ENCODE results near the gene SORCS2.

The SORCS2 gene

DNA sequence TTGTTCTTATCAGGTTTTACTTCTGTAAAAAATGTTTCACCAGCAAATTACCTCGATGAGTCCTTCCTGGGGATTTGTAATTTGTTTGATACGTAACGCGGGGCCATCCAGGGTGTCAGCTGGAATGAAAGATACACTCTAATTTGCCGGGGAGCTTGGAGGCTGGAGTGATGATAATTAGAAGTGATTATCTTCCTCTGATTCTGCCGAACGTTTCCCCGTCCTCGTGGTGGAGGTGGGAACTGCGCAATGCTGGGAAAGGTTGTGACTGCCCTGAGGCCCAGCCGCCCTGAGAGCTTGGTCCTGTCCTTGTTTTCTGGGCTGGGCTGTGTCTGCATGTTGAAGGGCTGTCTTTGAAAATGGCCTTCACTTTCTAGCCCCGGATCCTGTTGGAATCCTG is 48.0 kb downstream of the SORCS2 start:
- 86% methylated on average over 12 of the region's 12 CpGs for WGBS
- no peak overlapping the region for H3K27ac ChIP-seq (ENCODE audit: low read depth, low read length)
- H3K27me3 ChIP-seq (ENCODE audit: insufficient read depth, low read length): no peaks in the 10 kb centered on the region
- no peak overlapping the region for H3K9ac ChIP-seq (ENCODE audit: low read depth, low read length)
- H3K36me3 ChIP-seq (ENCODE audit: insufficient read depth, low read length): no peaks in the 10 kb centered on the region
- no peaks in the 10 kb centered on the region for H3K9me3 ChIP-seq (ENCODE audit: insufficient read depth, low read depth, low read length)
- H3K4me1 ChIP-seq (ENCODE audit: insufficient read depth, low read length): no peaks in the 10 kb centered on the region
- no peak overlapping the region for H3K4me3 ChIP-seq (ENCODE audit: low read length)

DNA sequence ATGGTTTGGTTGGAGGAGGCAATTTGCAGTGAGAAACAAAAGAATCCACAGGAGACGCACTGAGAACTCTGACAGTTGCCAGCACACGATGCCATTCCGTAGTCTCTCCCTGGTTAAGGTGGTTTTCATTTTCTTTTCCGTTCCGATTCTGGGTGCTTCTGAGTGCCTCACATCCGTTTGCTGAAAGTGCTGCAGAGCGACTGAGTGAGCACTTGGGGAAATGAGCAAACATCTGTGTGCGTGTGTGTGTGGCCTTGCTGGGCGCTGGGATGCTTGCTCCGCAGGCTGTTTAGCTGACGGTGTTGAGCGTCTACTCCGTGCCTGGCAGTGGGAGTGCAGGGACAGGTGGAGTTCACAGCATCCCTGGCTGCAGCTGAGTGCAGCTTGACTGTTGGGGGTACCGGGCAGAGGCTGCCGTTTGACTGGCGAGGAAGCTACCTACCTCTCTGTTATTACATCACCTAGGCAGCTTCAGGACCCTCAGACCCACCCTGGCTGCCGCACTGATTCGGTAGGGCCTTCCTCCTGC is 49.3 kb downstream of the SORCS2 start:
- no peak overlapping the region for H3K9ac ChIP-seq (ENCODE audit: low read depth, low read length)
- H3K36me3 ChIP-seq (ENCODE audit: insufficient read depth, low read length): no peaks in the 10 kb centered on the region
- H3K9me3 ChIP-seq (ENCODE audit: insufficient read depth, low read depth, low read length): no peaks in the 10 kb centered on the region
- no peak overlapping the region for H3K4me3 ChIP-seq (ENCODE audit: low read length)
- no peak overlapping the region for H3K27ac ChIP-seq (ENCODE audit: low read depth, low read length)
- WGBS: 94% methylated on average over 18 of the region's 18 CpGs
- H3K27me3 ChIP-seq (ENCODE audit: insufficient read depth, low read length): no peaks in the 10 kb centered on the region
- H3K4me1 ChIP-seq (ENCODE audit: insufficient read depth, low read length): no peaks in the 10 kb centered on the region

DNA sequence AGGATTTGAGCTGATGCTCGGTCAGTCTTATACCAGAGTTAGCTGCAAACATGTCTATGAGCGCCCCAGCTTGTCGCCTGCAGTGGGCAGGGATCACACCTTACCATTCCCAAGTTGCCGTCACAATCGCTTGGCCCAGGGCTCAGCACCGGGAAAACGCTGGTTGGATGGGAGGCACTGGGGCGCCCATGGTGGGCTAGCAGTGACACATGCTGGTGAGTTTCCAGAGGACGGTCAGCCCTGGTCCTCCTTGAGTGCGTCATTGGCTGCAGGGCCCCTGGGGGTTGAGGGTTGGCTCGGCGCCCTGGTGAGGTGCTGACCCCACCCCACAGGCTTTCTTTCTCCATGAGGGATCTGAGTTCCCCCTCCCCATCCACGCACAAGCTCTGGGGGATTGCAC is 50.4 kb downstream of the SORCS2 start:
- no peak overlapping the region for H3K27ac ChIP-seq (ENCODE audit: low read depth, low read length)
- no peak overlapping the region for H3K4me3 ChIP-seq (ENCODE audit: low read length)
- H3K9me3 ChIP-seq (ENCODE audit: insufficient read depth, low read depth, low read length): no peaks in the 10 kb centered on the region
- H3K27me3 ChIP-seq (ENCODE audit: insufficient read depth, low read length): no peaks in the 10 kb centered on the region
- H3K36me3 ChIP-seq (ENCODE audit: insufficient read depth, low read length): no peaks in the 10 kb centered on the region
- no peaks in the 10 kb centered on the region for H3K4me1 ChIP-seq (ENCODE audit: insufficient read depth, low read length)
- 90% methylated on average over 13 of the region's 13 CpGs for WGBS
- H3K9ac ChIP-seq (ENCODE audit: low read depth, low read length): no peak overlapping the region

DNA sequence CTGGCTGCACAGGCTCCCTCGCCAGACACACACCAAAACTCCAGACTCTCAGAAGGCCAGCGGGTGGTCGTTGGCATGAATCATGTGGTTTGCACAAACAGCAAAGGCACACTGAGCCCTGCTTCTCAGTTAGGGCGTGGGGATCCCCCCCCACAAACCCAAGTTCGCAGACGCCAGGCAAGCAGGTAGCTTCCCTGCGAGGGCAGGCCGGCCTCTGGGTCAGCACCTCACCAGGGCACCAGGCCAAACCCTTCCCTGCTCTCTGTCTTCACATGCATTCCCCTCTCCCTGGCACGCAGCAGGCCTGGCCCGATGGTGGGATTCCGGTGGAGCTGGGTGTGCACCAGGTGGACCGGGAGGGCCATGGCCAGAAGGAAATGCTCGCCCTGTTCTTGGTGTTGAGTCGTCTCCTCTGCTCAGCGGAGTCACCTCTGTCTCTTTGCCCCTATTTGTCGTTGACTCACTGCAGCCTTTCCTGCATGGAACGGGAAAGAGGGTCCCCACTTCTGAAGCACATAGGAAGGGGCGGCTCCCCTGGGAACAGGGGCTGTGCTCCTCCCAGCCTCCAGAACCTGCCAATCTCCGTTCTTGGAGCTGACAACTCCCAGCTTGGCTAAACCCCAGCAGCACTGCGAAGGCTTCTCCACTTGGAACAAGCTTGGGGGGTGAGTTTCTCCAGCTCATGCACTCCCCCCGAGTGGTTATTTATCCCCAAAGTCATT is 51.4 kb downstream of the SORCS2 start:
- Histone ChIP-seq H3K4me3 (ENCODE audit: low read length) (no peak overlapping the region), H3K4me1 (ENCODE audit: insufficient read depth, low read length) (no peaks in the 10 kb centered on the region), H3K27me3 (ENCODE audit: insufficient read depth, low read length) (no peaks in the 10 kb centered on the region), H3K9me3 (ENCODE audit: insufficient read depth, low read depth, low read length) (no peaks in the 10 kb centered on the region; the same call in 1 of the 2 replicates), H3K9ac (ENCODE audit: low read depth, low read length) (no peak overlapping the region), H3K27ac (ENCODE audit: low read depth, low read length) (no peak overlapping the region), H3K36me3 (ENCODE audit: insufficient read depth, low read length) (no peaks in the 10 kb centered on the region)
- 94% methylated on average over 21 of the region's 21 CpGs for WGBS

DNA sequence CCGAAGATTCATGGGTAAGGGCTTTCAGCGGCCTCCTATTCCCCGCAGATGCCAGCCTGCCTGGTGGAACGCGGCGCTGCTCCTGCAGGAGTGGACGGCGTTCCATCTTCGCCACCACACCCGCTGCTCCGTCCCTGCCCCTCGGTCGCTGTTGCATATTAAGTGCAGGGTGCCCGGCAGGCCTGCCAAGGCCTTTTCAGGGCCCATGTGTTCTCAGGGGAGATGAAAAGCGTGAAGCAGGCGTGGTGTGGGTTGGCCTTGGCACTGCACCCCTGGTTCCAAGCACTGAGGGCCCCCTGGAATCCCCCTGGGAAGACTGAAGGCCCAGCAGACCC is 52.0 kb downstream of the SORCS2 start:
- 92% methylated on average over 16 of the region's 16 CpGs for WGBS
- no peak overlapping the region for H3K4me3 ChIP-seq (ENCODE audit: low read length)
- no peaks in the 10 kb centered on the region; the same call in 1 of the 2 replicates for H3K9me3 ChIP-seq (ENCODE audit: insufficient read depth, low read depth, low read length)
- H3K36me3 ChIP-seq (ENCODE audit: insufficient read depth, low read length): no peaks in the 10 kb centered on the region
- no peaks in the 10 kb centered on the region for H3K27me3 ChIP-seq (ENCODE audit: insufficient read depth, low read length)
- no peak overlapping the region for H3K27ac ChIP-seq (ENCODE audit: low read depth, low read length)
- no peak overlapping the region for H3K9ac ChIP-seq (ENCODE audit: low read depth, low read length)
- H3K4me1 ChIP-seq (ENCODE audit: insufficient read depth, low read length): no peaks in the 10 kb centered on the region

DNA sequence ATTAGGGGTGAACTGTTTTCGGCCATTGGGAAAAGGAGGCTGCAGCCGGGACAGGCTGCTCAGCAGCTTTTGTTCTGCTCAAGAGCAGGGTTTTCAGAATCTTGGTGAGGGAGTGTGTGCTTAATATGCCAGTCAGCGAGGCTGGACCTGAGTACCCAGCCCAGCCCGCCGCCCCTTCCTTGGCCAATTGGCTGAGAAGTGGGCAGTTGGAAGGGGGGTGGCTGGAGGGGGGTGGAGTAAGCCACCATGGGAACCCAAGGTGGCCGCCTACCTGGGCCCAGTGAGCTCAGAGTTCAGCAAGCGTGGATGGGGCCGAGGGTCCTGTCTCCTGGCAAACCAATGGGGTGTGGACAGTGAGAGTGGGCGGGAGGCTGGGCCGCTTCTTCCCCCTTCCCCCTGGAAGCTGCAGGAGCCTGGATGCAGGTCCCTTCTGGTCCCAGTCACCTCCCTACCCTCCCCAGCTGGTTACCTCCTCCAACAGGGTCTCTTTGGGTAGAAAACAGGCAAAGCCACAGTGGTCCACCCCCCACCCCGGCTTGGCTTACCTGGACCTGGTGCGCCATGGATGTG is 52.5 kb downstream of the SORCS2 start:
- Histone ChIP-seq H3K9ac (ENCODE audit: low read depth, low read length) (no peak overlapping the region), H3K9me3 (ENCODE audit: insufficient read depth, low read depth, low read length) (no peaks in the 10 kb centered on the region; the same call in 1 of the 2 replicates), H3K4me3 (ENCODE audit: low read length) (no peak overlapping the region), H3K4me1 (ENCODE audit: insufficient read depth, low read length) (no peaks in the 10 kb centered on the region), H3K27me3 (ENCODE audit: insufficient read depth, low read length) (no peaks in the 10 kb centered on the region), H3K36me3 (ENCODE audit: insufficient read depth, low read length) (no peaks in the 10 kb centered on the region), H3K27ac (ENCODE audit: low read depth, low read length) (no peak overlapping the region)
- WGBS: 89% methylated on average over 12 of the region's 12 CpGs

DNA sequence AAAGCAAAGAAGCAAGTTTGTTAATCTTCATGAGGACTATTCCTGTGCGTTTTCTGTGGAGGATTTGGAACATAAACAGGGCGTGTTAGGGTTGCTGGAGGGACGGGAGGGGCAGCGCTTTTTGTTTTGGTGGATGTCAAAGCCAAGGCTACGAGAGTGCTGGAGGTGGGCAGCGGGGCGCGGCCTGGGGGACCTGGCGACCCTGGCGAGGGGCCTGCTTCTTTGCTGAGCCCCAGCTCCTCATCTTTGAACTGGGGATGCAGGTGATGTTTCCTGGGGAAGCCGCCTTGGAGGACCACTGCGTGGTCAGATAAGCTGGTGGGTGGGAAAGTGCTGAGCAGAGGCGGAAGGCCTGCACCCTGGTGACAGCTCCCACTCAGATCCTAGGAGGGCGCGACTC is 55.2 kb downstream of the SORCS2 start:
- Histone ChIP-seq H3K9me3 (ENCODE audit: insufficient read depth, low read depth, low read length) (no peaks in the 10 kb centered on the region; the same call in 1 of the 2 replicates), H3K27ac (ENCODE audit: low read depth, low read length) (no peak overlapping the region), H3K27me3 (ENCODE audit: insufficient read depth, low read length) (no peaks in the 10 kb centered on the region), H3K36me3 (ENCODE audit: insufficient read depth, low read length) (no peaks in the 10 kb centered on the region), H3K4me3 (ENCODE audit: low read length) (no peak overlapping the region), H3K4me1 (ENCODE audit: insufficient read depth, low read length) (no peaks in the 10 kb centered on the region), H3K9ac (ENCODE audit: low read depth, low read length) (no peak overlapping the region)
- 95% methylated on average over 14 of the region's 15 CpGs for WGBS

DNA sequence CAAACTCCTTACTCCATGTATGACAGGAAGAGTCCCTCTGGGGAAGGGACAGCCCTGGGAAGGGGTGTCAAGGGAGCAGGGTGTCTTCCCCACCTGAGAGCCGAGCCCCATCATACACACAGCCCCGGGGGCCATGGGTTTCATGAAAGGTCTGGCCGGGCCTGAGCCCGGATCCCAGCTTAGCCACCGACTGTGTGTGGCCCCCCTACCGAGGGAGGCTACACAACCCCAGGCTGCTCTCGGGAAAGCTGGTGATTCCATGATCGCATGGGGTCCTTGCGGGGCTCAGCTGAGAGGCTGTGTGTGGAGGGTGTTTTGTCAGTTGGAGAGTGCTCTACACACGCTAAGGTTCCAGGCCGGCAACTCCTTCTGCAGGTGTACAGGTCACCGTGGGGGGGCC is 55.6 kb downstream of the SORCS2 start:
- no peak overlapping the region for H3K9ac ChIP-seq (ENCODE audit: low read depth, low read length)
- 88% methylated on average over 12 of the region's 12 CpGs for WGBS
- no peaks in the 10 kb centered on the region for H3K27me3 ChIP-seq (ENCODE audit: insufficient read depth, low read length)
- H3K36me3 ChIP-seq (ENCODE audit: insufficient read depth, low read length): no peaks in the 10 kb centered on the region
- H3K27ac ChIP-seq (ENCODE audit: low read depth, low read length): no peak overlapping the region
- no peaks in the 10 kb centered on the region for H3K4me1 ChIP-seq (ENCODE audit: insufficient read depth, low read length)
- H3K4me3 ChIP-seq (ENCODE audit: low read length): no peak overlapping the region
- H3K9me3 ChIP-seq (ENCODE audit: insufficient read depth, low read depth, low read length): no peaks in the 10 kb centered on the region; the same call in 1 of the 2 replicates

DNA sequence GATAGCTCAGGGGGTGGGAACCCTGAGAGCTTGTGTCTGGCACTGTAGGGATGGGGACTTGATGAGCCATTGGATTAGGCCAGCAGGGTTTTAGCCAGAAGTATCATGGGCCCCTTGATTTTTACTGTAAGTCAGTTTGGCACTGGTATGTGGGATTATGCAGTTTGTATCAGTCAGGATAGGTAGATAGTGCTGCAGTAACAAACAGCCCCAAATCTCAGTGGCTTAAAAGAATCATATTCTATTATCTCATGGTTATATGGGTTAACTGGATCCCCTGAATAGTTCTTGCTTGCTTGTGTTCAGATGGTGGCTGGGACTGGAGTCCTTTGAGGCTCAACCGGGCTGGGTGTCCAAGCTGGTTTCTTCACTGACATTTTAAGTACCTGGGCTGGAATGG is 56.5 kb downstream of the SORCS2 start:
- 100% methylated on average over 1 of the region's 1 CpG for WGBS
- Histone ChIP-seq H3K27me3 (ENCODE audit: insufficient read depth, low read length) (no peaks in the 10 kb centered on the region), H3K36me3 (ENCODE audit: insufficient read depth, low read length) (no peaks in the 10 kb centered on the region)

DNA sequence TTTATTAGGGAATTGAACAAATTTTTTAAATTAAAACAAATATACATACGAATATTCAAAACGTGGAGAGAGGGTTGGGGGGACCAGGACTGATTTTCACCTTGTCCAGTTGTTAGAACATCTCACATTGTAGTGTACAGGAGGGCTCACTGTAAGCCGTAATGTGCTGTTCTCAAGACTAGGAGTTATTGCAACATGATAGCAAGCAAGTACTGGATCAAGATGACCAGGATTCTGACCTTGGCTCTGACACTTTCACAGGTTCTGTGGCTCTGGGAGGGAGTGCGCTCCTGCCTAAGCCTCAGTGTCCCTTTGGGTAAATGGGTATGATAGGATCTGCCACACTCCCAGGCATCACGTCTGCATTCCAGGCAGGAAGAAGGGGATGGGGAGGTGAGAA is 59.0 kb downstream of the SORCS2 start:
- Histone ChIP-seq H3K36me3 (ENCODE audit: insufficient read depth, low read length) (no peaks in the 10 kb centered on the region), H3K4me1 (ENCODE audit: insufficient read depth, low read length) (no peaks in the 10 kb centered on the region), H3K9ac (ENCODE audit: low read depth, low read length) (no peak overlapping the region), H3K27ac (ENCODE audit: low read depth, low read length) (no peak overlapping the region), H3K27me3 (ENCODE audit: insufficient read depth, low read length) (no peaks in the 10 kb centered on the region), H3K4me3 (ENCODE audit: low read length) (no peak overlapping the region), H3K9me3 (ENCODE audit: insufficient read depth, low read depth, low read length) (no peaks in the 10 kb centered on the region; the same call in 1 of the 2 replicates)
- WGBS: 84% methylated on average over 5 of the region's 5 CpGs

More for the DNA sequence above, 56.5 kb downstream of the SORCS2 start:
- Histone ChIP-seq H3K9me3 (ENCODE audit: insufficient read depth, low read depth, low read length) (no peaks in the 10 kb centered on the region; the same call in 1 of the 2 replicates), H3K4me3 (ENCODE audit: low read length) (no peak overlapping the region), H3K4me1 (ENCODE audit: insufficient read depth, low read length) (no peaks in the 10 kb centered on the region), H3K27ac (ENCODE audit: low read depth, low read length) (no peak overlapping the region), H3K9ac (ENCODE audit: low read depth, low read length) (no peak overlapping the region)

DNA sequence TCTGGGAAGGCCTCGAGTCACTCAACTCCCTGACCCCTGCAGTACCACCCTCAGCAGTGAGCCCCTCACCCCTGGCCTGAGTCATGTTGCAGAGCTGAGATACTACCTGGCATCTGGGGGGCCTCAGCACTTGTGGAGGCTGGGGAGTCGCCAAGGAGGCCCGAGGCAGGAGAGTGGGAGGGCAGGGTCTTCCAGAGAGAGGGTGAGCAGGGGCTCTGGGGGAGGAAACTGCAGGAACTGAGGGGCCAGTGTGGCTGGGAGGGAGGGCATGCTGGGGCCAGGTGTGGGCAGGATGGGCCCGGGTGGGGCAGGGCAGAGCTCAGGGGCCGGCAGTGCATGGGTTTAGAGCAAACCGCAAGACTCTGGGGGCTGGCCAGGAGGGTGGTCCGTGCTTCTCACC is 59.7 kb downstream of the SORCS2 start:
- Histone ChIP-seq H3K9me3 (ENCODE audit: insufficient read depth, low read depth, low read length) (no peaks in the 10 kb centered on the region; the same call in 1 of the 2 replicates), H3K27ac (ENCODE audit: low read depth, low read length) (no peak overlapping the region), H3K27me3 (ENCODE audit: insufficient read depth, low read length) (no peaks in the 10 kb centered on the region), H3K36me3 (ENCODE audit: insufficient read depth, low read length) (no peaks in the 10 kb centered on the region), H3K9ac (ENCODE audit: low read depth, low read length) (no peak overlapping the region), H3K4me3 (ENCODE audit: low read length) (no peak overlapping the region), H3K4me1 (ENCODE audit: insufficient read depth, low read length) (no peaks in the 10 kb centered on the region)
- WGBS: 88% methylated on average over 7 of the region's 7 CpGs

Data from HUES64 (cell line).